ENCODE measurements around the gene VAC14.

DNA sequence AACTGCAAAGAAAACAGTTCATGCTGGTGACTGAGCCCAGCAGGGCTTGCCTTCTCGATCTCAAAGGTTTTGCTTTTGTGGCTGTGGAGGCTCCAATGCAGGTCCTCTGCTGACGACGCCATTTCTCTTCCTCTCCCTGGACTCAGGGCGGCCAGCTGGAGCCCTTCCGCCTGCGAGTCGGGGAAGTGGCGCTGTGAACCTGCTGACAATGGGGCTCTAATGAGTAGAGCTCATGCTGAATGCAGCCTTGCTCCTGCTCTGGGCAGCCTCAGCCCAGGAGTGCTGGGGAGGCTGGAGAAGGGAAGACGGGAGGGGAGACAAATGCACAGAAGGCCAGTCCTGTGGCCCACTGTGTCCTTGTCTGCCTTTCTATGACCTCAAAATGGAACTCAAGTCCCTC, 43.8 kb downstream of the VAC14 start:
- no peak for TF ChIP-seq CTCF (conservative IDR thresholded peaks at IDR 0.05; ENCODE audit: low read length)
- TF ChIP-seq EZH2phosphoT487 (IDR thresholded peaks at IDR 0.05; ENCODE audit: borderline replicate concordance), result no peak
